T47D (cell line): Measurements from ENCODE around the gene HS3ST4.

Experiments used
- DNase-seq, 2 experiments: peaks; one replicate each; pipeline versions ENCODE4 v3.0.0 to v3.0.0-alpha.2; 2011 to 2012; ENCODE audit warnings: low read depth in 1 of 2, low spot score in 1 of 2
- JUND ChIP-seq: IDR thresholded peaks from 2 replicates; pipeline ENCODE4 v1.6.1; 2012; ENCODE audit warnings: low read depth
- in situ Hi-C: cut with HindIII; loops from 2 replicates; pipeline ENCODE4 v1.10.0; 2016; ENCODE audit warnings: low sequenced_read_pairs, low pct_unique_long_range_greater_than_20kb

The HS3ST4 gene

DNA sequence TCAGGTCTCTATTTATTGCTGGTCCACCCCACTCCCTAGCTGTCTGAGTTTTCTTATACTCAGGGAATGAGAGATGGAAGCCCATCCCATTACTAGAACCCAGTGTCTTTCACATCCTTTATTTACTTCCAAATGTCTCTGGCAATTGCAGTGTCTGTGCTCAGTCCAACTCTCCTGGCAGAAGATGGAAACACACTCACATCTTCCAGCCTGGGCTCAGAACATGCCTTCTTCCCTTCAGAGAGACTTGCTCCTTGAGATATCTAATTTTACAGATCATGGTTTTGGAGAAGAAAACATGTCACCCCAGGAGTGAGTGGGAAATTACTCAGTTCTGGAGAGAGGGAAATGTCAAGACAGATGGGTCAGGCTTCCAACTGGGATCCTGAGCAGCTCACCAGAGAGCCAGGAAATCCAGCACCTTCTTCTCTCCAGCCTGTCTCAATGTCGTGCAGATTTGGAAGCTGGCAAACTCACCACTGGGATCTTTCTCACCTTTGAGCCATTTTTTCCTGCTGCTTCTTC lies 494.4 kb downstream of the HS3ST4 start:
- in situ Hi-C loops, result no loop called here
- no peak for TF ChIP-seq JUND
- DNase-seq, result no peak
